ENCODE data around the gene CAPZA1. TPM values are rescaled to one million over a fixed set of nuclear protein-coding genes. Genes with fewer than 3 reads are reported as not detected.
A peak's percentile ranks its signal among the peaks of the same experiment; 100 is the strongest.

Gene CAPZA1
- total RNA-seq, 6 donors from 2014 or later, result 91.1 to 196 (median 128) TPM

DNA sequence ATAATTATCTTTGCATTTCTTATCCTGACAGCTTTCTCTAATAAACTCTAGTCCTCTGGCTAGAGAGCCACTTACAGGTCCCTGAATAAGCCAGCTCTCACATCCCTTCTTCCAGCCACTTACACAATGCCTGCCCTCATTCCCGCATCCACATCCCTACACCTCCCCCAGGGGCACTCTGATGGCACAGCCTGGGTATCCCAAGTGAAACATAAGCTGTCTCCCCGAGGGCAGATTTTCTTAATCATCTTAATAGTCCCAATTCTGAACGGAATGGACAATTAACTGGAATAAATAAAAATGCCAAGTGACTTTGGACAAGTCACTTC lies 82.4 kb downstream of the CAPZA1 start:
- ATAC-seq (ENCODE audit: low FRiP score in 2 of 2), result no peak
- Histone ChIP-seq H3K4me3 (no peak overlapping the region), H3K27ac (peak overlapping the region; percentile 73 to 99 (median 98)), H3K36me3 (peaks cover 0 to 60% (median 16%) of the 10 kb centered on the region in 4 donors), H3K27me3 (no peaks in the 10 kb centered on the region), H3K9me3 (no peaks in the 10 kb centered on the region), H3K4me1 (peaks cover 60 to 78% (median 71%) of the 10 kb centered on the region in 4 donors)
- no peak for TF ChIP-seq POLR2A (IDR thresholded peaks at IDR 0.05)
- TF ChIP-seq, protein P1, sequence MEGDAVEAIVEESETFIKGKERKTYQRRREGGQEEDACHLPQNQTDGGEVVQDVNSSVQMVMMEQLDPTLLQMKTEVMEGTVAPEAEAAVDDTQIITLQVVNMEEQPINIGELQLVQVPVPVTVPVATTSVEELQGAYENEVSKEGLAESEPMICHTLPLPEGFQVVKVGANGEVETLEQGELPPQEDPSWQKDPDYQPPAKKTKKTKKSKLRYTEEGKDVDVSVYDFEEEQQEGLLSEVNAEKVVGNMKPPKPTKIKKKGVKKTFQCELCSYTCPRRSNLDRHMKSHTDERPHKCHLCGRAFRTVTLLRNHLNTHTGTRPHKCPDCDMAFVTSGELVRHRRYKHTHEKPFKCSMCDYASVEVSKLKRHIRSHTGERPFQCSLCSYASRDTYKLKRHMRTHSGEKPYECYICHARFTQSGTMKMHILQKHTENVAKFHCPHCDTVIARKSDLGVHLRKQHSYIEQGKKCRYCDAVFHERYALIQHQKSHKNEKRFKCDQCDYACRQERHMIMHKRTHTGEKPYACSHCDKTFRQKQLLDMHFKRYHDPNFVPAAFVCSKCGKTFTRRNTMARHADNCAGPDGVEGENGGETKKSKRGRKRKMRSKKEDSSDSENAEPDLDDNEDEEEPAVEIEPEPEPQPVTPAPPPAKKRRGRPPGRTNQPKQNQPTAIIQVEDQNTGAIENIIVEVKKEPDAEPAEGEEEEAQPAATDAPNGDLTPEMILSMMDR (IDR thresholded peaks at IDR 0.05), result no peak
- TF ChIP-seq POLR2AphosphoS5 (IDR thresholded peaks at IDR 0.05), result no peak
- TF ChIP-seq EP300 (IDR thresholded peaks at IDR 0.05), result no peak
- WGBS, 2 donors, result 73 to 76% methylated on average over 3 of the region's 3 CpGs
- DNase-seq, result no peak

DNA sequence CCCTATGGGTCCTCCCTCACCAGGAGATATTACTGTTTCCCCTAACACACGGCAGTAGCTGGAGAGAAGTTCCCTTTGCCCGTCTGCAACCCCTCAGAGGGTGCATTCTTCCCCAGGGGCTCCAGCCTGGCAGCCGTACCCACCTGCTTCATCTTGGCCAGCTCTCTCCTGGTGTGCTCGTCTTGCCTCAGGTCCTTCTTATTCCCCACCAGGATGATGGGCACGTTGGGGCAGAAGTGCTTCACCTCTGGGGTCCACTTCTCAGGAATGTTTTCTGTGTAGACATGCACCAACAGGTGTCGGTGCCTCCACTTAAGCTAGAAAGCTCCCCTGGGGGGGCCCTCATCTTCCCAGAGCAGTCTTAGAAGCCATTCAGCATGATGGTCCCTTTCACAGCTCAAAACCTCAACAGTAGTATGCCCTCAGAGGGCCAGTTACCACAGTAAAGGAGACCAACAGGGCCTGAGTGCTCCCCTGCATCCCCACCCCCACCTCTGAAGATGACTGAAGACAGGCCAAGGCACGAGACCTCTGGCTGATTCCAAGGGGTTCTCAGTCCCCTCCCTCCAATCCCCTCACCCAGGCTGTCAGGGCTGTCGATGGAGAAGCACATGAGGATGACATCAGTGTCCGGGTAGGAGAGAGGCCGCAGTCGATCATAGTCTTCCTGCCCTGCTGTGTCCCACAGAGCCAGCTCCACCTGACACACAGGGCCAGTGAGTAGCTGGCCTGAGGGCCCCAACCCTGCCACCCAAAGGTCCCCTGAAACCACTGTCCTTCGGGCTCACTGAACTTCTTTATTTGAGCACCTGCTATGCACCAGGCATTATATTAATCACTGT lies 83.0 kb downstream of the CAPZA1 start:
- peak overlapping the region; percentile 91 to 99 (median 98) for H3K27ac ChIP-seq
- 73 to 74% methylated on average over 10 to 12 of the region's 12 CpGs for WGBS, 2 donors
- TF ChIP-seq POLR2A (IDR thresholded peaks at IDR 0.05) (no peak), EP300 (IDR thresholded peaks at IDR 0.05) (no peak), POLR2AphosphoS5 (IDR thresholded peaks at IDR 0.05) (no peak)
- TF ChIP-seq, protein P1 (IDR thresholded peaks at IDR 0.05), result no peak
- H3K9me3 ChIP-seq, result no peaks in the 10 kb centered on the region
- H3K4me1 ChIP-seq, result peaks cover 64 to 82% (median 74%) of the 10 kb centered on the region in 4 donors
- H3K4me3 ChIP-seq, result no peak overlapping the region
- no peaks in the 10 kb centered on the region for H3K27me3 ChIP-seq
- peaks cover 0 to 54% (median 15%) of the 10 kb centered on the region in 4 donors for H3K36me3 ChIP-seq
- ATAC-seq (ENCODE audit: low FRiP score in 2 of 2) (no peak), DNase-seq (no peak)

DNA sequence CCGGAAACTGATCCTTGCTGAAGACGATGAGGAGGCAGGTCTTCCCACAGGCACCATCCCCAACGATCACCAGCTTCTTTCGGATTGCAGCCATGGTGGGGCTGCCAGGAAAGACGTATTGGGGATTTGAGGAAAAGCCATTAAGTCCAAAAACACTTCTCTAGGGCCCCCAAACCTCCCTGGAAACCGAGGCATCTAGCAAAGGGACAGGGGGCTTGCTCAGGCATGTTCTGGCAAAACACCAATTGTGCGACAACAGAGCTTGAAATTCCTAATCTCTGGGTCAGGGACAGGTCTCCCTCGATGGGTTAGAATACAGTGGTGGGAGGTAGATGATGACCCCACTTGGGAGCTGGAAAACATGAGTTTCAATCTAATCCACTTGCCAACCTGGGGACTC lies 84.1 kb downstream of the CAPZA1 start:
- Histone ChIP-seq H3K27ac (peak overlapping the region; percentile 91 to 99 (median 98)), H3K9me3 (no peaks in the 10 kb centered on the region), H3K27me3 (no peaks in the 10 kb centered on the region), H3K4me3 (no peak overlapping the region), H3K4me1 (peaks cover 57 to 78% (median 75%) of the 10 kb centered on the region in 4 donors), H3K36me3 (peaks cover 0 to 43% (median 11%) of the 10 kb centered on the region in 4 donors)
- DNase-seq (no peak), ATAC-seq (ENCODE audit: low FRiP score in 2 of 2) (no peak)
- TF ChIP-seq, protein P1 (IDR thresholded peaks at IDR 0.05), result no peak
- no peak for TF ChIP-seq POLR2AphosphoS5 (IDR thresholded peaks at IDR 0.05)
- no peak for TF ChIP-seq POLR2A (IDR thresholded peaks at IDR 0.05)
- TF ChIP-seq EP300 (IDR thresholded peaks at IDR 0.05), result no peak
- WGBS, 2 donors, result 80 to 83% methylated on average over 8 of the region's 8 CpGs

DNA sequence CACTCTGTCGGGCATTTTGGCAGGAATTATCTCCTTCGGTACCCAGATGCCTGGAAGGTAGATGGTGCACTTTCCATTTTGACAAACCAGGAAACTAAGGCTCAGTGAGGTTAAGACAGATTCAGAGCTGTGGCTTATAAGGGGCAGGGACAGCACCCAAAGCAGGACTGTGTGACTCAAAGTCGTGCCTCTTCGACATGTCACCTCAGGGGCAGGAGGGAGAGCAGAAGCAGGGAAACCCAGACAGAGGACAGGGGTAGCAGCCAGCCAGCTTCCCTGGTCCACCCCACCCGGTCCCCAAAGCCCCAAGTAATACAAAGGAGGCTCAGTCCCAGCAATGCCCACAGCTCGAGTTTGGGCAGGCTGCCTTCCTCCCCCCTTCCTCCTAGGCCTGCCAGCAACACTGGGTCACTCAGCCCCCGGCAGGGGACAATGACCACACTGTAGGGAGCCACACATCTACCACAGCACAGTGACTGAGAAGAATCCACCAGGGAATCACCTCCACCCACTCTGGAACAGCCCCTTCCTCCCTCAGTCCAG lies 84.8 kb downstream of the CAPZA1 start:
- H3K4me3 ChIP-seq, result peak overlapping the region; percentile 6 to 93 (median 92)
- DNase-seq (no peak), ATAC-seq (ENCODE audit: low FRiP score in 2 of 2) (no peak)
- peaks cover 49 to 71% (median 67%) of the 10 kb centered on the region in 4 donors for H3K4me1 ChIP-seq
- H3K36me3 ChIP-seq, result peaks cover 0 to 36% (median 10%) of the 10 kb centered on the region in 4 donors
- H3K27ac ChIP-seq, result peak overlapping the region; percentile 91 to 99 (median 98)
- H3K9me3 ChIP-seq, result no peaks in the 10 kb centered on the region
- TF ChIP-seq POLR2A (IDR thresholded peaks at IDR 0.05) (no peak), EP300 (IDR thresholded peaks at IDR 0.05) (no peak), POLR2AphosphoS5 (IDR thresholded peaks at IDR 0.05) (no peak)
- TF ChIP-seq, protein P1 (IDR thresholded peaks at IDR 0.05), result no peak
- H3K27me3 ChIP-seq, result no peaks in the 10 kb centered on the region
- 26 to 40% methylated on average over 3 to 7 of the region's 7 CpGs for WGBS, 2 donors
